ENCODE results near the gene OPALIN. TPM values are rescaled to one million over a fixed set of nuclear protein-coding genes. Genes with fewer than 3 reads are reported as not detected.

OPALIN gene
- total and polyA plus RNA-seq, 4 donors: not detected

GRCh38 chr10:96306516-96306915 lies 52.3 kb downstream of the OPALIN start:
- no peak overlapping the region for H3K9ac ChIP-seq (ENCODE audit: low read depth in 1 of 2, low read length in 2 of 2)
- H3K4me1 ChIP-seq (ENCODE audit: control insufficient read depth in 4 of 4, insufficient read depth in 4 of 4, low read length in 3 of 4): no peaks in the 10 kb centered on the region
- H3K4me3 ChIP-seq (ENCODE audit: low read depth in 1 of 3, low read length in 3 of 3): no peak overlapping the region
- H3K27ac ChIP-seq (ENCODE audit: low read depth in 1 of 2, low read length in 2 of 2): no peak overlapping the region
- no peaks in the 10 kb centered on the region for H3K27me3 ChIP-seq (ENCODE audit: control insufficient read depth in 4 of 4, insufficient read depth in 4 of 4, low read length in 3 of 4)
- 72% methylated on average over 8 of the region's 8 CpGs for WGBS
- no peaks in the 10 kb centered on the region for H3K9me3 ChIP-seq (ENCODE audit: control insufficient read depth in 4 of 4, low read length in 3 of 4)
- no peak for DNase-seq (ENCODE audit: low spot score)
- no peaks in the 10 kb centered on the region for H3K36me3 ChIP-seq (ENCODE audit: control insufficient read depth in 4 of 4, insufficient read depth in 3 of 4, low read depth in 1 of 4, low read length in 3 of 4)
- TF ChIP-seq, protein P1, sequence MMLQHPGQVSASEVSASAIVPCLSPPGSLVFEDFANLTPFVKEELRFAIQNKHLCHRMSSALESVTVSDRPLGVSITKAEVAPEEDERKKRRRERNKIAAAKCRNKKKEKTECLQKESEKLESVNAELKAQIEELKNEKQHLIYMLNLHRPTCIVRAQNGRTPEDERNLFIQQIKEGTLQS (IDR thresholded peaks at IDR 0.05): no peak
- TF ChIP-seq ZBTB33 (IDR thresholded peaks at IDR 0.05) (no peak), YY1 (IDR thresholded peaks at IDR 0.05) (no peak)

GRCh38 chr10:96305019-96305418 lies 53.8 kb downstream of the OPALIN start:
- H3K36me3 ChIP-seq (ENCODE audit: control insufficient read depth in 4 of 4, insufficient read depth in 3 of 4, low read depth in 1 of 4, low read length in 3 of 4): no peaks in the 10 kb centered on the region
- H3K27ac ChIP-seq (ENCODE audit: low read depth in 1 of 2, low read length in 2 of 2): no peak overlapping the region
- no peak overlapping the region for H3K4me3 ChIP-seq (ENCODE audit: low read depth in 1 of 3, low read length in 3 of 3)
- no peak for DNase-seq (ENCODE audit: low spot score)
- no peak overlapping the region for H3K9ac ChIP-seq (ENCODE audit: low read depth in 1 of 2, low read length in 2 of 2)
- 92% methylated on average over 3 of the region's 3 CpGs for WGBS
- no peaks in the 10 kb centered on the region for H3K27me3 ChIP-seq (ENCODE audit: control insufficient read depth in 4 of 4, insufficient read depth in 4 of 4, low read length in 3 of 4)
- no peak for TF ChIP-seq EGR1 (IDR thresholded peaks at IDR 0.05; ENCODE audit: low read depth in 2 of 2)
- H3K4me1 ChIP-seq (ENCODE audit: control insufficient read depth in 4 of 4, insufficient read depth in 4 of 4, low read length in 3 of 4): no peaks in the 10 kb centered on the region
- H3K9me3 ChIP-seq (ENCODE audit: control insufficient read depth in 4 of 4, low read length in 3 of 4): no peaks in the 10 kb centered on the region

- DNase-seq (ENCODE audit: low spot score): no peak
- Histone ChIP-seq H3K9me3 (ENCODE audit: control insufficient read depth in 4 of 4, low read length in 3 of 4) (no peaks in the 10 kb centered on the region), H3K27ac (ENCODE audit: low read depth in 1 of 2, low read length in 2 of 2) (no peak within 1 kb of the TSS), H3K9ac (ENCODE audit: low read depth in 1 of 2, low read length in 2 of 2) (no peak within 1 kb of the TSS), H3K36me3 (ENCODE audit: control insufficient read depth in 4 of 4, insufficient read depth in 3 of 4, low read depth in 1 of 4, low read length in 3 of 4) (no peaks in the 10 kb centered on the region), H3K4me1 (ENCODE audit: control insufficient read depth in 4 of 4, insufficient read depth in 4 of 4, low read length in 3 of 4) (no peaks in the 10 kb centered on the region), H3K4me3 (ENCODE audit: low read depth in 1 of 3, low read length in 3 of 3) (no peak within 1 kb of the TSS), H3K27me3 (ENCODE audit: control insufficient read depth in 4 of 4, insufficient read depth in 4 of 4, low read length in 3 of 4) (no peaks in the 10 kb centered on the region)
- WGBS: 86% methylated on average over 8 of the region's 8 CpGs
- TF ChIP-seq ZBTB33 (IDR thresholded peaks at IDR 0.05) (no peak), RXRA (IDR thresholded peaks at IDR 0.05) (no peak), HNF4G (IDR thresholded peaks at IDR 0.05) (no peak), RAD21 (IDR thresholded peaks at IDR 0.05) (no peak), TAF1 (conservative IDR thresholded peaks at IDR 0.05) (no peak), EGR1 (IDR thresholded peaks at IDR 0.05; ENCODE audit: low read depth in 2 of 2) (no peak), NR2F2 (IDR thresholded peaks at IDR 0.05) (no peak)
Observed at GRCh38 chr10:96304230-96304629, 54.6 kb downstream of the OPALIN start, which contains the start of gene DNTT. Gene DNTT (plus strand): TSS chr10:96304434. CDS start chr10:96304498, 64 bp downstream.

GRCh38 chr10:96301616-96302015 lies 57.2 kb downstream of the OPALIN start:
- TF ChIP-seq NR2F2 (IDR thresholded peaks at IDR 0.05) (peak; percentile 76), FOXA1 (IDR thresholded peaks at IDR 0.05) (no peak)
- H3K27ac ChIP-seq (ENCODE audit: low read depth in 1 of 2, low read length in 2 of 2): no peak overlapping the region
- H3K4me1 ChIP-seq (ENCODE audit: control insufficient read depth in 4 of 4, insufficient read depth in 4 of 4, low read length in 3 of 4): no peaks in the 10 kb centered on the region
- H3K9me3 ChIP-seq (ENCODE audit: control insufficient read depth in 4 of 4, low read length in 3 of 4): no peaks in the 10 kb centered on the region
- no peak overlapping the region for H3K4me3 ChIP-seq (ENCODE audit: low read depth in 1 of 3, low read length in 3 of 3)
- H3K36me3 ChIP-seq (ENCODE audit: control insufficient read depth in 4 of 4, insufficient read depth in 3 of 4, low read depth in 1 of 4, low read length in 3 of 4): no peaks in the 10 kb centered on the region
- WGBS: 54% methylated on average over 1 of the region's 1 CpG
- DNase-seq (ENCODE audit: low spot score): no peak
- no peak overlapping the region for H3K9ac ChIP-seq (ENCODE audit: low read depth in 1 of 2, low read length in 2 of 2)
- H3K27me3 ChIP-seq (ENCODE audit: control insufficient read depth in 4 of 4, insufficient read depth in 4 of 4, low read length in 3 of 4): no peaks in the 10 kb centered on the region
